Panc1 (cell line): ENCODE measurements around the gene PFKFB4. TPM values are rescaled to one million over a fixed set of nuclear protein-coding genes. Genes with fewer than 3 reads are reported as not detected.

Experiments
- ATAC-seq: fragments of 200-7000 bp; cut with Tn5 transposase; 2 replicates; pipeline ENCODE4 v1.9.1; 2020; ENCODE audit warnings: mild to moderate bottlenecking, moderate library complexity
- BruUV-seq: library from RNA; stranded (reverse); fragments of 400-500 nt; replicated peaks from 2 replicates; lab custom pipeline; 2021; lab: Mats Ljungman, UMichigan
- CTCF ChIA-PET: fragments of 300-600 bp; sonication (Branson Sonifier 250); formaldehyde crosslinking; loops from one replicate; lab custom pipeline; 2022; ENCODE audit warnings: antibody characterized with exemption; lab: Charles Lee
- POLR2A ChIA-PET: fragments of 300-600 bp; sonication (Branson Sonifier 250); formaldehyde crosslinking; loops from one replicate; lab custom pipeline; 2022; ENCODE audit warnings: antibody characterized with exemption; lab: Charles Lee
- DNase-seq: peaks from one replicate; pipeline ENCODE4 v3.0.0-alpha.2; 2010; ENCODE audit warnings: low read depth, low spot score
- H3K27ac ChIP-seq: 2 replicates; pipeline ENCODE4 v1.5.1; 2011; ENCODE audit warnings: mild to moderate bottlenecking, low read length, inconsistent platforms
- H3K27me3 ChIP-seq: fragments of 200-500 bp; sonication (Bioruptor generic); 2 replicates; pipeline ENCODE4 v1.6.0; 2014; ENCODE audit warnings: low read length, inconsistent platforms; ENCODE audit not compliant: control insufficient read depth, insufficient read depth
- H3K36me3 ChIP-seq: fragments of 200-500 bp; sonication (Bioruptor generic); 2 replicates; pipeline ENCODE4 v1.5.1; 2014; ENCODE audit warnings: inconsistent platforms, mild to moderate bottlenecking, low read length, moderate library complexity; ENCODE audit not compliant: control insufficient read depth, insufficient read depth
- H3K4me1 ChIP-seq: 2 replicates; pipeline ENCODE4 v1.5.1; 2011; ENCODE audit warnings: inconsistent platforms, mild to moderate bottlenecking, low read length, moderate library complexity; ENCODE audit not compliant: control insufficient read depth, insufficient read depth
- H3K4me3 ChIP-seq, 2 experiments: 2 replicates each; pipeline ENCODE4 v1.5.1; 2011 to 2012; ENCODE audit warnings: low read depth in 2 of 2, low read length in 2 of 2, mild to moderate bottlenecking in 2 of 2, inconsistent platforms in 1 of 2, moderate library complexity in 1 of 2
- H3K9me3 ChIP-seq: fragments of 200-500 bp; sonication (Bioruptor generic); 2 replicates; pipeline ENCODE4 v1.5.1; 2014; ENCODE audit warnings: low read depth, mild to moderate bottlenecking, inconsistent platforms, low read length, moderate library complexity; ENCODE audit not compliant: control insufficient read depth, insufficient read depth
- POLR2AphosphoS5 ChIP-seq: IDR thresholded peaks from 2 replicates; pipeline ENCODE4 v1.6.1; 2012; ENCODE audit warnings: mild to moderate bottlenecking, low read depth, low read length, moderate library complexity
- SIN3A ChIP-seq: IDR thresholded peaks from 2 replicates; pipeline ENCODE4 v1.6.1; 2012; ENCODE audit warnings: low read depth, mild to moderate bottlenecking, low read length, moderate library complexity, borderline replicate concordance; ENCODE audit not compliant: insufficient read depth
- TCF7L2 ChIP-seq: IDR thresholded peaks from 2 replicates; pipeline ENCODE4 v1.6.1; 2011; ENCODE audit warnings: mild to moderate bottlenecking, low read depth, low read length, inconsistent platforms
- in situ Hi-C: cut with HindIII; loops from 2 replicates; pipeline ENCODE4 v1.10.0; 2016; ENCODE audit warnings: low sequenced_read_pairs, low pct_unique_long_range_greater_than_20kb
- intact Hi-C: fragments of 100-400 bp; cut with micrococcal nuclease; formaldehyde crosslinking; loops from one replicate; pipeline ENCODE4 v1.10.0; 2022; ENCODE audit not compliant: unreplicated experiment
- total RNA-seq: library from RNA; stranded (reverse); gene quantifications from one replicate; pipeline ENCODE4 v1.2.1, GENCODE V29; 2021; ENCODE audit not compliant: unreplicated experiment
- TF ChIP-seq, protein P1 (sequence below), 2 experiments: IDR thresholded peaks; 2 replicates each; pipeline ENCODE4 v1.6.1; 2011 to 2012; ENCODE audit warnings: low read depth in 2 of 2, control low read depth in 1 of 2, low read length in 1 of 2, mild to moderate bottlenecking in 1 of 2, moderate library complexity in 1 of 2; ENCODE audit not compliant: insufficient read depth in 1 of 2
- TF ChIP-seq, protein P2 (sequence below): fragments of 450-650 bp; IDR thresholded peaks from 2 replicates; pipeline ENCODE4 v1.5.1; 2017; ENCODE audit warnings: mild to moderate bottlenecking

The PFKFB4 gene
- total RNA-seq, 1 experiment from 2014 or later: 6.0 TPM

DNA sequence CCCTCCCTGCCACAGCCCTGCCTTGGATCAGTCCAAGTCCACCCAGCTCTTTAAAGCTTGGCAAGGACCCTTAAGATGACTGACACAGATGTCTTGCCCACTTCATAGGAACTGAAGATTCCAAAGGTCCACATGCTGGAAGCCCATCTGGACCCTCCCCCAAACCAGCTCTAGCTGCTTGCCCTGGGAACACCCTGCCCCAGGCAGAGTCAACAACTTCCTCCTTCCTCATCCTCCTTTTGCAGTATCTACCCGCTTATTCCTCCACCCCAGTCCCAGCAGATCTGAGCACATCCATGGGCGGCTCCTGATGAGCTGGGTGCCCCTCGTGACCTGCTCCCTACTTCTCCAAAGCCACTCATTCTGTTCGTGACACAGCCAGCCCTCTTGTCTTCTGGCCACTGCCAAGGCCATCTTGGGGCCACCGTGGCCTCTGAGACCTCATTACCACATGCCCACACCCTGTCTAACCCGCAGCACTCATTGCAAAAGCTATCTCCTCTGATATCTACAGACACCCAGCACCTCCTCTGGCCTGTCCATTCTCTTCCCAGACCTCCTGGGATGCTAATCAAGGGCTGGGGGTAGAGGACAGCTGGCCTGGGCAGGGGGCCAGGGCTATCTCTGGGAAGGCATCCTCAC, 2.0 kb upstream of the PFKFB4 start:
- intact Hi-C loops (no loop called here), in situ Hi-C loops (no loop called here)
- ChIA-PET CTCF (interaction anchor here (0.9 kb wide), 1 partner anchor 112 kb away, joined by 4 read pairs; the partner anchor contains the start of gene ATRIP), POLR2A (interaction anchor here (0.6 kb wide), 1 partner anchor 65 kb away, joined by 3 read pairs; no protein-coding TSS in a partner anchor)
- Histone ChIP-seq H3K4me3 (no peak overlapping the region), H3K4me1 (peaks cover 3% of the 10 kb centered on the region; the same call in 1 of the 2 replicates), H3K27ac (no peak overlapping the region), H3K36me3 (no peaks in the 10 kb centered on the region), H3K9me3 (no peaks in the 10 kb centered on the region), H3K27me3 (no peaks in the 10 kb centered on the region)
- ATAC-seq: no peak
- DNase-seq: no peak
- BruUV-seq: no TSS peak
- TF ChIP-seq, protein P1, sequence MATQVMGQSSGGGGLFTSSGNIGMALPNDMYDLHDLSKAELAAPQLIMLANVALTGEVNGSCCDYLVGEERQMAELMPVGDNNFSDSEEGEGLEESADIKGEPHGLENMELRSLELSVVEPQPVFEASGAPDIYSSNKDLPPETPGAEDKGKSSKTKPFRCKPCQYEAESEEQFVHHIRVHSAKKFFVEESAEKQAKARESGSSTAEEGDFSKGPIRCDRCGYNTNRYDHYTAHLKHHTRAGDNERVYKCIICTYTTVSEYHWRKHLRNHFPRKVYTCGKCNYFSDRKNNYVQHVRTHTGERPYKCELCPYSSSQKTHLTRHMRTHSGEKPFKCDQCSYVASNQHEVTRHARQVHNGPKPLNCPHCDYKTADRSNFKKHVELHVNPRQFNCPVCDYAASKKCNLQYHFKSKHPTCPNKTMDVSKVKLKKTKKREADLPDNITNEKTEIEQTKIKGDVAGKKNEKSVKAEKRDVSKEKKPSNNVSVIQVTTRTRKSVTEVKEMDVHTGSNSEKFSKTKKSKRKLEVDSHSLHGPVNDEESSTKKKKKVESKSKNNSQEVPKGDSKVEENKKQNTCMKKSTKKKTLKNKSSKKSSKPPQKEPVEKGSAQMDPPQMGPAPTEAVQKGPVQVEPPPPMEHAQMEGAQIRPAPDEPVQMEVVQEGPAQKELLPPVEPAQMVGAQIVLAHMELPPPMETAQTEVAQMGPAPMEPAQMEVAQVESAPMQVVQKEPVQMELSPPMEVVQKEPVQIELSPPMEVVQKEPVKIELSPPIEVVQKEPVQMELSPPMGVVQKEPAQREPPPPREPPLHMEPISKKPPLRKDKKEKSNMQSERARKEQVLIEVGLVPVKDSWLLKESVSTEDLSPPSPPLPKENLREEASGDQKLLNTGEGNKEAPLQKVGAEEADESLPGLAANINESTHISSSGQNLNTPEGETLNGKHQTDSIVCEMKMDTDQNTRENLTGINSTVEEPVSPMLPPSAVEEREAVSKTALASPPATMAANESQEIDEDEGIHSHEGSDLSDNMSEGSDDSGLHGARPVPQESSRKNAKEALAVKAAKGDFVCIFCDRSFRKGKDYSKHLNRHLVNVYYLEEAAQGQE (IDR thresholded peaks at IDR 0.05; ENCODE audit: insufficient read depth in 1 of 2, low read depth in 2 of 2, low read length in 1 of 2): no peak
- TF ChIP-seq TCF7L2: no peak
- no peak for TF ChIP-seq SIN3A
- TF ChIP-seq, protein P2, sequence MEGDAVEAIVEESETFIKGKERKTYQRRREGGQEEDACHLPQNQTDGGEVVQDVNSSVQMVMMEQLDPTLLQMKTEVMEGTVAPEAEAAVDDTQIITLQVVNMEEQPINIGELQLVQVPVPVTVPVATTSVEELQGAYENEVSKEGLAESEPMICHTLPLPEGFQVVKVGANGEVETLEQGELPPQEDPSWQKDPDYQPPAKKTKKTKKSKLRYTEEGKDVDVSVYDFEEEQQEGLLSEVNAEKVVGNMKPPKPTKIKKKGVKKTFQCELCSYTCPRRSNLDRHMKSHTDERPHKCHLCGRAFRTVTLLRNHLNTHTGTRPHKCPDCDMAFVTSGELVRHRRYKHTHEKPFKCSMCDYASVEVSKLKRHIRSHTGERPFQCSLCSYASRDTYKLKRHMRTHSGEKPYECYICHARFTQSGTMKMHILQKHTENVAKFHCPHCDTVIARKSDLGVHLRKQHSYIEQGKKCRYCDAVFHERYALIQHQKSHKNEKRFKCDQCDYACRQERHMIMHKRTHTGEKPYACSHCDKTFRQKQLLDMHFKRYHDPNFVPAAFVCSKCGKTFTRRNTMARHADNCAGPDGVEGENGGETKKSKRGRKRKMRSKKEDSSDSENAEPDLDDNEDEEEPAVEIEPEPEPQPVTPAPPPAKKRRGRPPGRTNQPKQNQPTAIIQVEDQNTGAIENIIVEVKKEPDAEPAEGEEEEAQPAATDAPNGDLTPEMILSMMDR: peak; percentile 59; the same call in 1 of the 2 replicates
- TF ChIP-seq POLR2AphosphoS5: no peak

DNA sequence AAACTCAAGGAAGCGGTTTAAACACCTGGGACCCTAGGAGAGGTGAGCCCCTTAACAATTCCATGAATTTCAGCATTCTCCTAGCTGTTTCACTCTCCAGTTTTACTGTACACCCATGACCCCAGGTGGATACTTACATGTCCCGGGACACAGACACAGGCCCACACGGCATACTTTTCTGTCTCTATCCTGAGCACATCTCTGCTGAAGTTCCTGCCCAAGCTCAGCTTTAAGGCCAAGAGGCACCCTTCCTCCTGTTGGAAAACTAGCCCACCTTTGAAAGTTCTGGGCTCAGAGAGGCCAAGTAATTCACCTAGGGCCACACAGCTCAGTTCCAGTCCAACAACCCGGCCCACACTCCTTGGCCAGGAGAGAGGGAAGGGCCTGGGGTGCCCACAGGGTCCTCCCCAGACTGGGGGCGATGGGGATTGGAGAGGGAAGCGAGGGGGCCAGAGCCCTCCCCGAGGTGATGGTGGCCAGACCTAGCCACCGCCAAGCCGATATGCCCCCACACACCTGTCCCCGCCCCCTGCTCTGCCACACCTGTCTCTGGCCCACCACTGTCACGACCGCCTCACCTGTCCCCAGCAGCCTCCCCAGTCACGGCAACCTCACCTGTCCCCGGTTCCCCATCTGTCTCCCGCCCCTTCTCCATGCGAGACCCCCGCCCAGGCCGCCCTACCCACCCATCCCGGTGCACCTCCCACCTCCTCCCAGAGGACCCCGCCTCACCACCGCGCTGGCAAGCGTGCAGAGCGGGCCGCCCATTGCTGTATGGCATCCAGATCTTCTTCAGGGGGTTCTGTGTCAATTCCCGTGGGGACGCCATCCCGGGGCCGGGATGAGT, 431 bp downstream of the PFKFB4 start:
- no peaks in the 10 kb centered on the region for H3K36me3 ChIP-seq
- no peak overlapping the region for H3K27ac ChIP-seq
- peak overlapping the region; percentile 59 to 63 for H3K4me3 ChIP-seq
- ChIA-PET CTCF (interaction anchor here (0.6 to 1.3 kb wide), 4 partner anchors 55 to 134 kb away, joined by 3 to 4 read pairs (median 3); no protein-coding TSS in a partner anchor), POLR2A (interaction anchor here (0.7 kb wide), 1 partner anchor 852 kb away, joined by 15 read pairs; no protein-coding TSS in a partner anchor)
- TSS peak; percentile 73 for BruUV-seq
- no peaks in the 10 kb centered on the region for H3K4me1 ChIP-seq
- no peaks in the 10 kb centered on the region for H3K27me3 ChIP-seq
- in situ Hi-C loops: no loop called here
- ATAC-seq: no peak
- intact Hi-C loops: no loop called here
- H3K9me3 ChIP-seq: no peaks in the 10 kb centered on the region
- TF ChIP-seq POLR2AphosphoS5: no peak
- DNase-seq: no peak
